A204.1 (cell line): Measurements from ENCODE around the gene HEATR9.
"Not testable (repeated sequence)": the region's sequence is repeated elsewhere in the genome, so short reads cannot be mapped to it uniquely, and the experiment has no call there.

Experiments
- FAIRE-seq: peaks from 2 replicates; lab custom pipeline; 2012; peaks lifted over from hg19 to GRCh38; lab: Jason Lieb, UNC

The HEATR9 gene

GRCh38 chr17:35868737-35869136 lies at the start of gene HEATR9:
Gene HEATR9 (minus strand): TSS chr17:35868891. CDS start chr17:35868742, 149 bp downstream.
- no peak for FAIRE-seq

GRCh38 chr17:35917519-35918213 lies 49.0 kb upstream of the HEATR9 start:
- FAIRE-seq = no peak

GRCh38 chr17:35915153-35915964 lies 46.7 kb upstream of the HEATR9 start:
- no peak for FAIRE-seq

- no peak for FAIRE-seq
Observed at GRCh38 chr17:35914354-35914753, 45.7 kb upstream of the HEATR9 start.

- FAIRE-seq = no peak
Observed at GRCh38 chr17:35913609-35914008, 44.9 kb upstream of the HEATR9 start.

GRCh38 chr17:35912942-35913341 lies 44.3 kb upstream of the HEATR9 start:
- no peak for FAIRE-seq

GRCh38 chr17:35912339-35912912 lies 43.7 kb upstream of the HEATR9 start:
- no peak for FAIRE-seq

- no peak for FAIRE-seq
Observed at GRCh38 chr17:35909408-35909807, 40.7 kb upstream of the HEATR9 start.

GRCh38 chr17:35907691-35908090 lies 39.0 kb upstream of the HEATR9 start:
- FAIRE-seq = no peak

GRCh38 chr17:35906926-35907637 lies 38.4 kb upstream of the HEATR9 start:
- FAIRE-seq = no peak

GRCh38 chr17:35906191-35906925 lies 37.7 kb upstream of the HEATR9 start:
- FAIRE-seq = no peak

- FAIRE-seq = no peak
Observed at GRCh38 chr17:35903451-35903850, 34.8 kb upstream of the HEATR9 start.

GRCh38 chr17:35901631-35902175 lies 33.0 kb upstream of the HEATR9 start:
- FAIRE-seq = no peak

- no peak for FAIRE-seq
Observed at GRCh38 chr17:35900708-35901480, 32.2 kb upstream of the HEATR9 start.

- FAIRE-seq = no peak
Observed at GRCh38 chr17:35900280-35900679, 31.6 kb upstream of the HEATR9 start.

- FAIRE-seq = no peak
Observed at GRCh38 chr17:35898283-35899070, 29.8 kb upstream of the HEATR9 start.

GRCh38 chr17:35897772-35898171 lies 29.1 kb upstream of the HEATR9 start:
- not testable (repeated sequence) for FAIRE-seq

- no peak for FAIRE-seq
Observed at GRCh38 chr17:35895636-35896587, 27.2 kb upstream of the HEATR9 start.

GRCh38 chr17:35894206-35894605 lies 25.5 kb upstream of the HEATR9 start:
- no peak for FAIRE-seq
